Mesenchymal stem cell (in vitro differentiated cells and primary cell): ENCODE measurements around the gene GPANK1.

Experiments used
- DNase-seq: peaks from one replicate; pipeline ENCODE4 v3.0.0-alpha.2; 2013
- H2AFZ ChIP-seq: one replicate; pipeline ENCODE4 v1.6.1; 2013; ENCODE audit warnings: low read depth, mild to moderate bottlenecking, control low read depth, inconsistent platforms, low read length, moderate library complexity
- H2AK5ac ChIP-seq: 2 replicates; pipeline ENCODE4 v1.6.1; 2013; ENCODE audit warnings: low read length, moderate library complexity, mild to moderate bottlenecking, inconsistent platforms; ENCODE audit not compliant: severe bottlenecking
- H2BK120ac ChIP-seq: one replicate; pipeline ENCODE4 v1.6.1; 2013; ENCODE audit warnings: low read depth, mild to moderate bottlenecking, inconsistent platforms, low read length, moderate library complexity
- H2BK12ac ChIP-seq, 2 experiments: one replicate each; pipeline ENCODE4 v1.6.1; 2013; ENCODE audit warnings: inconsistent platforms in 2 of 2, low read length in 2 of 2, mild to moderate bottlenecking in 2 of 2, moderate library complexity in 2 of 2, control low read depth in 1 of 2
- H2BK15ac ChIP-seq: one replicate; pipeline ENCODE4 v1.6.1; 2013; ENCODE audit warnings: mild to moderate bottlenecking, low read depth, inconsistent platforms; ENCODE audit not compliant: poor library complexity, severe bottlenecking
- H2BK5ac ChIP-seq: 2 replicates; pipeline ENCODE4 v1.6.1; 2013; ENCODE audit warnings: low read depth, mild to moderate bottlenecking, low read length, control low read depth, inconsistent platforms; ENCODE audit not compliant: poor library complexity, severe bottlenecking
- H3K14ac ChIP-seq, 2 experiments: one replicate each; pipeline ENCODE4 v1.6.1; 2013; ENCODE audit warnings: inconsistent platforms in 2 of 2, low read length in 2 of 2, control low read depth in 1 of 2, mild to moderate bottlenecking in 1 of 2, moderate library complexity in 1 of 2
- H3K18ac ChIP-seq, 2 experiments: one replicate each; pipeline ENCODE4 v1.6.1; 2013; ENCODE audit warnings: inconsistent platforms in 2 of 2, low read length in 2 of 2, control low read depth in 1 of 2, low read depth in 1 of 2, mild to moderate bottlenecking in 1 of 2
- H3K23ac ChIP-seq, 2 experiments: one replicate each; pipeline ENCODE4 v1.6.1; 2013; ENCODE audit warnings: inconsistent platforms in 2 of 2, low read length in 2 of 2, mild to moderate bottlenecking in 2 of 2, moderate library complexity in 2 of 2, control low read depth in 1 of 2
- H3K27ac ChIP-seq: 2 replicates; pipeline ENCODE4 v1.5.1; 2013; ENCODE audit warnings: mild to moderate bottlenecking, moderate library complexity, low read length, control low read depth, inconsistent platforms; ENCODE audit not compliant: poor library complexity, severe bottlenecking
- H3K27me3 ChIP-seq, 2 experiments: 2 replicates each; pipeline versions ENCODE4 v1.6.1 to v1.7.0; 2013; ENCODE audit warnings: low read length in 2 of 2, mild to moderate bottlenecking in 2 of 2, moderate library complexity in 2 of 2, control low read depth in 1 of 2, inconsistent platforms in 1 of 2; ENCODE audit not compliant: control insufficient read depth in 1 of 2, insufficient read depth in 1 of 2
- H3K36me3 ChIP-seq, 2 experiments: 2 replicates each; pipeline versions ENCODE4 v1.6.1 to v1.7.0; 2013; ENCODE audit warnings: low read length in 2 of 2, control low read depth in 1 of 2, inconsistent platforms in 1 of 2, low read depth in 1 of 2, mild to moderate bottlenecking in 1 of 2; ENCODE audit not compliant: insufficient read depth in 2 of 2, control insufficient read depth in 1 of 2
- H3K4ac ChIP-seq, 2 experiments: one replicate each; pipeline ENCODE4 v1.6.1; 2013; ENCODE audit warnings: inconsistent platforms in 2 of 2, low read length in 2 of 2, mild to moderate bottlenecking in 2 of 2, moderate library complexity in 2 of 2, control low read depth in 1 of 2, low read depth in 1 of 2
- H3K4me1 ChIP-seq: 2 replicates; pipeline ENCODE4 v1.6.1; 2013; ENCODE audit warnings: low read depth, low read length, control low read depth; ENCODE audit not compliant: control insufficient read depth, insufficient read depth
- H3K4me2 ChIP-seq: 2 replicates; pipeline ENCODE4 v1.6.1; 2013; ENCODE audit warnings: low read length, mild to moderate bottlenecking, inconsistent platforms; ENCODE audit not compliant: poor library complexity, severe bottlenecking
- H3K4me3 ChIP-seq, 2 experiments: 2 replicates each; pipeline versions ENCODE4 v1.5.1 to v1.7.0; 2013; ENCODE audit warnings: low read length in 2 of 2, mild to moderate bottlenecking in 2 of 2, control low read depth in 1 of 2, low read depth in 1 of 2; ENCODE audit not compliant: insufficient read depth in 1 of 2
- H3K79me1 ChIP-seq: replicated peaks from 2 replicates; pipeline ENCODE4 v1.6.1; 2013; ENCODE audit warnings: mild to moderate bottlenecking, control low read depth, low read length, inconsistent platforms; ENCODE audit not compliant: poor library complexity, severe bottlenecking
- H3K9ac ChIP-seq: 2 replicates; pipeline ENCODE4 v1.7.0; 2013; ENCODE audit warnings: mild to moderate bottlenecking, low read length, moderate library complexity
- H3K9me3 ChIP-seq: 2 replicates; pipeline ENCODE4 v1.7.0; 2013; ENCODE audit warnings: mild to moderate bottlenecking, low read length; ENCODE audit not compliant: control insufficient read depth
- H4K8ac ChIP-seq: one replicate; pipeline ENCODE4 v1.6.1; 2013; ENCODE audit warnings: inconsistent platforms, mild to moderate bottlenecking, low read length, moderate library complexity
- H4K91ac ChIP-seq: one replicate; pipeline ENCODE4 v1.6.1; 2013; ENCODE audit warnings: mild to moderate bottlenecking, low read length, inconsistent platforms
- WGBS: methylation state at CpG from one replicate; pipeline ENCODE4 v1.1.7; 2013; ENCODE audit warnings: mixed read lengths; 5-methylcytosine and 5-hydroxymethylcytosine counted together

The GPANK1 gene

GRCh38 chr6:31687860-31688693 is 23.3 kb upstream of the GPANK1 start:
- DNase-seq: no peak
- WGBS: 91% methylated on average over 13 of the region's 14 CpGs
- no peak overlapping the region for H3K18ac ChIP-seq
- H2AFZ ChIP-seq: no peak overlapping the region
- no peak overlapping the region for H2BK120ac ChIP-seq
- no peak overlapping the region for H2AK5ac ChIP-seq
- H3K14ac ChIP-seq: no peak overlapping the region
- H4K8ac ChIP-seq: no peak overlapping the region
- no peak overlapping the region for H3K4me3 ChIP-seq
- H3K79me1 ChIP-seq: peaks cover 5% of the 10 kb centered on the region
- no peaks in the 10 kb centered on the region for H3K9me3 ChIP-seq
- H3K9ac ChIP-seq: no peak overlapping the region
- no peak overlapping the region for H3K23ac ChIP-seq
- no peak overlapping the region for H3K27ac ChIP-seq
- H3K4me1 ChIP-seq: peaks cover 2% of the 10 kb centered on the region
- H3K36me3 ChIP-seq: peaks cover 74 to 82% of the 10 kb centered on the region in 2 experiments
- no peak overlapping the region for H2BK5ac ChIP-seq
- no peak overlapping the region for H2BK12ac ChIP-seq
- H3K27me3 ChIP-seq: no peaks in the 10 kb centered on the region
- no peak overlapping the region for H3K4ac ChIP-seq
- no peak overlapping the region for H2BK15ac ChIP-seq
- no peak overlapping the region for H4K91ac ChIP-seq
- H3K4me2 ChIP-seq: no peak overlapping the region

- Histone ChIP-seq H3K4me2 (no peak overlapping the region), H3K27ac (no peak overlapping the region), H3K4me1 (peaks cover 2% of the 10 kb centered on the region), H3K4ac (no peak overlapping the region), H4K91ac (no peak overlapping the region), H2BK120ac (no peak overlapping the region), H3K79me1 (peaks cover 3% of the 10 kb centered on the region), H2BK15ac (no peak overlapping the region), H3K9me3 (no peaks in the 10 kb centered on the region), H4K8ac (no peak overlapping the region), H3K18ac (no peak overlapping the region), H3K27me3 (no peaks in the 10 kb centered on the region), H3K36me3 (peaks cover 71 to 75% of the 10 kb centered on the region in 2 experiments), H3K9ac (no peak overlapping the region), H2BK5ac (no peak overlapping the region), H3K23ac (no peak overlapping the region), H2AFZ (no peak overlapping the region), H3K4me3 (no peak overlapping the region), H2AK5ac (no peak overlapping the region), H3K14ac (no peak overlapping the region), H2BK12ac (no peak overlapping the region)
- 96% methylated on average over 8 of the region's 8 CpGs for WGBS
- DNase-seq: no peak
Measured at GRCh38 chr6:31687321-31687720, 22.5 kb upstream of the GPANK1 start.

- no peak overlapping the region for H2BK5ac ChIP-seq
- H3K23ac ChIP-seq: no peak overlapping the region
- H4K8ac ChIP-seq: no peak overlapping the region
- H2AK5ac ChIP-seq: no peak overlapping the region
- no peak overlapping the region for H4K91ac ChIP-seq
- peaks cover 7% of the 10 kb centered on the region for H3K4me1 ChIP-seq
- no peaks in the 10 kb centered on the region for H3K27me3 ChIP-seq
- H3K18ac ChIP-seq: no peak overlapping the region
- H3K9ac ChIP-seq: no peak overlapping the region
- H3K14ac ChIP-seq: no peak overlapping the region
- no peak overlapping the region for H3K4ac ChIP-seq
- H3K4me3 ChIP-seq: no peak overlapping the region
- peaks cover 66 to 68% of the 10 kb centered on the region in 2 experiments for H3K36me3 ChIP-seq
- no peak for DNase-seq
- WGBS: 90% methylated on average over 5 of the region's 5 CpGs
- H3K4me2 ChIP-seq: no peak overlapping the region
- peaks cover 3% of the 10 kb centered on the region for H3K79me1 ChIP-seq
- H2BK15ac ChIP-seq: no peak overlapping the region
- H2BK120ac ChIP-seq: no peak overlapping the region
- H2BK12ac ChIP-seq: no peak overlapping the region
- H3K9me3 ChIP-seq: no peaks in the 10 kb centered on the region
- no peak overlapping the region for H2AFZ ChIP-seq
- H3K27ac ChIP-seq: no peak overlapping the region
Measured at GRCh38 chr6:31686483-31686882, 21.7 kb upstream of the GPANK1 start.

GRCh38 chr6:31683591-31683990 is 18.8 kb upstream of the GPANK1 start:
- no peak overlapping the region for H3K4me2 ChIP-seq
- no peak overlapping the region for H3K14ac ChIP-seq
- H3K4me1 ChIP-seq: peaks cover 12% of the 10 kb centered on the region
- H2BK5ac ChIP-seq: no peak overlapping the region
- H3K27me3 ChIP-seq: no peaks in the 10 kb centered on the region
- no peak overlapping the region for H2AK5ac ChIP-seq
- H3K4me3 ChIP-seq: no peak overlapping the region
- no peak overlapping the region for H2AFZ ChIP-seq
- H3K27ac ChIP-seq: no peak overlapping the region
- 89% methylated on average over 13 of the region's 13 CpGs for WGBS
- no peaks in the 10 kb centered on the region for H3K9me3 ChIP-seq
- no peak for DNase-seq
- no peak overlapping the region for H2BK15ac ChIP-seq
- no peaks in the 10 kb centered on the region for H3K79me1 ChIP-seq
- H3K9ac ChIP-seq: no peak overlapping the region
- no peak overlapping the region for H3K4ac ChIP-seq
- no peak overlapping the region for H2BK120ac ChIP-seq
- no peak overlapping the region for H2BK12ac ChIP-seq
- no peak overlapping the region for H3K23ac ChIP-seq
- peaks cover 39 to 40% of the 10 kb centered on the region in 2 experiments for H3K36me3 ChIP-seq
- no peak overlapping the region for H4K91ac ChIP-seq
- no peak overlapping the region for H4K8ac ChIP-seq
- no peak overlapping the region for H3K18ac ChIP-seq
